Upper lobe of left lung (tissue), 6 donors: ENCODE data around the gene MADD. TPM values are rescaled to one million over a fixed set of nuclear protein-coding genes. Genes with fewer than 3 reads are reported as not detected.

Experiments used
- ATAC-seq, 2 donors: fragments of 200-7000 bp; cut with Tn5 transposase; one replicate each; pipeline ENCODE4 v1.9.1; 2022; ENCODE audit warnings: mild to moderate bottlenecking in 2 of 2, moderate library complexity in 2 of 2; ENCODE audit not compliant: low FRiP score in 2 of 2
- DNase-seq, 2 donors: peaks; one replicate each; pipeline ENCODE4 v3.0.0-alpha.2; 2019 to 2020
- H3K27ac ChIP-seq, 4 donors: fragments of 200-600 bp; sonication (generic); one replicate each; pipeline ENCODE4 v1.5.1; 2016 to 2019
- H3K27me3 ChIP-seq, 4 donors: fragments of 200-600 bp; sonication (generic); one replicate each; pipeline ENCODE4 v1.5.1; 2017 to 2019
- H3K36me3 ChIP-seq, 4 donors: fragments of 200-600 bp; sonication (generic); one replicate each; pipeline ENCODE4 v1.5.1; 2016 to 2019
- H3K4me1 ChIP-seq, 4 donors: fragments of 200-600 bp; sonication (generic); one replicate each; pipeline ENCODE4 v1.5.1; 2018 to 2019
- H3K4me3 ChIP-seq, 4 donors: fragments of 200-600 bp; sonication (generic); one replicate each; pipeline ENCODE4 v1.5.1; 2017 to 2019; ENCODE audit warnings: mild to moderate bottlenecking in 2 of 4, moderate library complexity in 1 of 4
- H3K9me3 ChIP-seq, 4 donors: fragments of 200-600 bp; sonication (generic); one replicate each; pipeline ENCODE4 v1.5.1; 2018 to 2019
- CTCF ChIP-seq, 6 experiments: fragments of 450-650 bp in 4 of 6; fragments of 200-600 bp in 2 of 6; sonication (generic) in 2 of 6; IDR thresholded peaks; one replicate each; pipeline ENCODE4 v1.5.1; 2016 to 2019; ENCODE audit warnings: antibody characterized with exemption in 6 of 6
- EP300 ChIP-seq, 4 donors: sonication (generic); formaldehyde crosslinking; IDR thresholded peaks; one replicate each; pipeline ENCODE4 v1.5.1; 2017; ENCODE audit warnings: antibody characterized with exemption in 4 of 4, control low read depth in 2 of 4
- POLR2A ChIP-seq, 4 donors: fragments of 450-650 bp; IDR thresholded peaks; one replicate each; pipeline ENCODE4 v1.5.1; 2016 to 2017; ENCODE audit warnings: antibody characterized with exemption in 4 of 4, mild to moderate bottlenecking in 2 of 4
- POLR2AphosphoS5 ChIP-seq, 2 donors: sonication (generic); formaldehyde crosslinking; IDR thresholded peaks; one replicate each; pipeline ENCODE4 v1.5.1; 2017; ENCODE audit warnings: antibody characterized with exemption in 2 of 2
- WGBS, 2 donors: methylation state at CpG; one replicate each; pipeline ENCODE4 v1.1.5; 2017 to 2018; 5-methylcytosine and 5-hydroxymethylcytosine counted together
- total RNA-seq, 6 donors: library from RNA; depleted of rRNA in 4 of 6; stranded (reverse); fragments of >200 nt in 4 of 6; gene quantifications; one replicate each; pipeline versions ENCODE4 v1.1.0 to v1.2.1, GENCODE V29; 2016 to 2021
- donor health status: DM: no; HTN: no; CAD: no; lungs with moderate emphysema.
- donor health status: DM: no; HTN: yes; CAD: no; lungs with severe emphysema.

The MADD gene
- total RNA-seq, 6 donors from 2014 or later: 39.6 to 129 (median 47.9) TPM

GRCh38 chr11:47338396-47339241, 68.7 kb downstream of the MADD start:
- no peaks in the 10 kb centered on the region for H3K9me3 ChIP-seq
- no peak for ATAC-seq
- no peaks in the 10 kb centered on the region for H3K4me1 ChIP-seq
- H3K27me3 ChIP-seq: no peaks in the 10 kb centered on the region
- no peak for TF ChIP-seq CTCF (IDR thresholded peaks at IDR 0.05)
- TF ChIP-seq POLR2A (IDR thresholded peaks at IDR 0.05): no peak
- TF ChIP-seq POLR2AphosphoS5 (IDR thresholded peaks at IDR 0.05): no peak
- no peak for TF ChIP-seq EP300 (IDR thresholded peaks at IDR 0.05)
- 93 to 95% methylated on average over 16 to 26 of the region's 27 CpGs for WGBS, 2 donors
- H3K27ac ChIP-seq: no peak overlapping the region
- no peak overlapping the region for H3K4me3 ChIP-seq
- no peaks in the 10 kb centered on the region for H3K36me3 ChIP-seq
- DNase-seq: no peak

- no peaks in the 10 kb centered on the region for H3K9me3 ChIP-seq
- H3K4me1 ChIP-seq: no peaks in the 10 kb centered on the region
- H3K4me3 ChIP-seq: no peak overlapping the region
- DNase-seq: no peak
- WGBS, 2 donors: 82 to 87% methylated on average over 9 of the region's 9 CpGs
- no peak overlapping the region for H3K27ac ChIP-seq
- H3K36me3 ChIP-seq: no peaks in the 10 kb centered on the region
- no peaks in the 10 kb centered on the region for H3K27me3 ChIP-seq
- TF ChIP-seq POLR2AphosphoS5 (IDR thresholded peaks at IDR 0.05) (no peak), EP300 (IDR thresholded peaks at IDR 0.05) (no peak), POLR2A (IDR thresholded peaks at IDR 0.05) (no peak), CTCF (IDR thresholded peaks at IDR 0.05) (no peak)
- no peak for ATAC-seq
Measured at GRCh38 chr11:47340010-47340409, 70.1 kb downstream of the MADD start.

- H3K4me3 ChIP-seq: no peak overlapping the region
- peak in 1 of 2 donors; percentile 61 for ATAC-seq
- H3K36me3 ChIP-seq: no peaks in the 10 kb centered on the region
- no peak for DNase-seq
- no peaks in the 10 kb centered on the region for H3K4me1 ChIP-seq
- H3K9me3 ChIP-seq: no peaks in the 10 kb centered on the region
- H3K27ac ChIP-seq: no peak overlapping the region
- TF ChIP-seq POLR2A (IDR thresholded peaks at IDR 0.05) (no peak), POLR2AphosphoS5 (IDR thresholded peaks at IDR 0.05) (no peak), CTCF (IDR thresholded peaks at IDR 0.05) (no peak), EP300 (IDR thresholded peaks at IDR 0.05) (no peak)
- no peaks in the 10 kb centered on the region for H3K27me3 ChIP-seq
- WGBS, 2 donors: 72 to 75% methylated on average over 14 to 15 of the region's 18 CpGs
Measured at GRCh38 chr11:47340980-47341775, 71.2 kb downstream of the MADD start.

GRCh38 chr11:47342036-47342803, 72.3 kb downstream of the MADD start:
- TF ChIP-seq POLR2A (IDR thresholded peaks at IDR 0.05) (no peak), EP300 (IDR thresholded peaks at IDR 0.05) (no peak), POLR2AphosphoS5 (IDR thresholded peaks at IDR 0.05) (no peak), CTCF (IDR thresholded peaks at IDR 0.05) (no peak)
- H3K4me1 ChIP-seq: no peaks in the 10 kb centered on the region
- H3K27ac ChIP-seq: no peak overlapping the region
- no peak for ATAC-seq
- no peaks in the 10 kb centered on the region for H3K36me3 ChIP-seq
- 85 to 90% methylated on average over 13 to 23 of the region's 24 CpGs for WGBS, 2 donors
- H3K4me3 ChIP-seq: no peak overlapping the region
- H3K27me3 ChIP-seq: no peaks in the 10 kb centered on the region
- H3K9me3 ChIP-seq: no peaks in the 10 kb centered on the region
- no peak for DNase-seq
